DND-41 (cell line): ENCODE results near the gene MYT1.

Experiments used
- EZH2 ChIP-seq: IDR thresholded peaks from 3 replicates; pipeline ENCODE4 v1.6.1; 2012; ENCODE audit warnings: borderline replicate concordance, low read depth, mild to moderate bottlenecking, moderate library complexity, low read length, inconsistent platforms; ENCODE audit not compliant: severe bottlenecking
- TF ChIP-seq, protein P1 (sequence below): IDR thresholded peaks from 2 replicates; pipeline ENCODE4 v1.5.1; 2012; ENCODE audit warnings: borderline replicate concordance, low read length, moderate library complexity, mild to moderate bottlenecking; ENCODE audit not compliant: poor library complexity, severe bottlenecking; ENCODE audit errors: extremely low read depth

GRCh38 chr20:64160526-64161355 lies 3.5 kb upstream of the MYT1 start:
- TF ChIP-seq, protein P1, sequence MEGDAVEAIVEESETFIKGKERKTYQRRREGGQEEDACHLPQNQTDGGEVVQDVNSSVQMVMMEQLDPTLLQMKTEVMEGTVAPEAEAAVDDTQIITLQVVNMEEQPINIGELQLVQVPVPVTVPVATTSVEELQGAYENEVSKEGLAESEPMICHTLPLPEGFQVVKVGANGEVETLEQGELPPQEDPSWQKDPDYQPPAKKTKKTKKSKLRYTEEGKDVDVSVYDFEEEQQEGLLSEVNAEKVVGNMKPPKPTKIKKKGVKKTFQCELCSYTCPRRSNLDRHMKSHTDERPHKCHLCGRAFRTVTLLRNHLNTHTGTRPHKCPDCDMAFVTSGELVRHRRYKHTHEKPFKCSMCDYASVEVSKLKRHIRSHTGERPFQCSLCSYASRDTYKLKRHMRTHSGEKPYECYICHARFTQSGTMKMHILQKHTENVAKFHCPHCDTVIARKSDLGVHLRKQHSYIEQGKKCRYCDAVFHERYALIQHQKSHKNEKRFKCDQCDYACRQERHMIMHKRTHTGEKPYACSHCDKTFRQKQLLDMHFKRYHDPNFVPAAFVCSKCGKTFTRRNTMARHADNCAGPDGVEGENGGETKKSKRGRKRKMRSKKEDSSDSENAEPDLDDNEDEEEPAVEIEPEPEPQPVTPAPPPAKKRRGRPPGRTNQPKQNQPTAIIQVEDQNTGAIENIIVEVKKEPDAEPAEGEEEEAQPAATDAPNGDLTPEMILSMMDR: no peak
- no peak for TF ChIP-seq EZH2
